NOMO-1 treated with dmso at 0.1 percent for 144 hours (cell line): ENCODE data around the gene CCDC8.
"Not testable (repeated sequence)": the region's sequence is repeated elsewhere in the genome, so short reads cannot be mapped to it uniquely, and the experiment has no call there.

ENCODE experiments used
- DNase-seq: peaks from one replicate; lab custom pipeline; 2025; ENCODE audit not compliant: unreplicated experiment; lab: John Stamatoyannopoulos, UW

Gene CCDC8

GRCh38 chr19:46428239-46429135, 15.1 kb upstream of the CCDC8 start, which contains the start of gene PNMA8C:
TSS of gene PNMA8C (minus strand) at chr19:46428936. CDS start at chr19:46428359, 577 bp downstream.
- DNase-seq: no peak

GRCh38 chr19:46427518-46428045, 14.2 kb upstream of the CCDC8 start:
- no peak for DNase-seq

- no peak for DNase-seq
Observed at GRCh38 chr19:46426506-46427162, 13.3 kb upstream of the CCDC8 start.

- DNase-seq: no peak
Observed at GRCh38 chr19:46426035-46426505, 12.7 kb upstream of the CCDC8 start.

- DNase-seq: no peak
Observed at GRCh38 chr19:46423188-46423587, 9.8 kb upstream of the CCDC8 start.

GRCh38 chr19:46422344-46422743, 9.0 kb upstream of the CCDC8 start:
- DNase-seq: no peak

GRCh38 chr19:46420056-46420455, 6.7 kb upstream of the CCDC8 start:
- DNase-seq: no peak

- DNase-seq: not testable (repeated sequence)
Observed at GRCh38 chr19:46415804-46416709, 2.7 kb upstream of the CCDC8 start.

- not testable (repeated sequence) for DNase-seq
Observed at GRCh38 chr19:46414899-46415298, 1.5 kb upstream of the CCDC8 start.

GRCh38 chr19:46412650-46413261, 608 bp downstream of the CCDC8 start:
- no peak for DNase-seq

- DNase-seq: no peak
Observed at GRCh38 chr19:46411925-46412649, 1.3 kb downstream of the CCDC8 start.

- no peak for DNase-seq
Observed at GRCh38 chr19:46411088-46411924, 2.1 kb downstream of the CCDC8 start.

- no peak for DNase-seq
Observed at GRCh38 chr19:46410205-46411087, 2.9 kb downstream of the CCDC8 start.

- DNase-seq: no peak
Observed at GRCh38 chr19:46409191-46409590, 4.2 kb downstream of the CCDC8 start.

GRCh38 chr19:46408664-46409039, 4.7 kb downstream of the CCDC8 start:
- DNase-seq: no peak

GRCh38 chr19:46407856-46408663, 5.3 kb downstream of the CCDC8 start:
- no peak for DNase-seq

- no peak for DNase-seq
Observed at GRCh38 chr19:46406976-46407375, 6.4 kb downstream of the CCDC8 start.
